ENCODE data around the gene KPNA2. TPM values are rescaled to one million over a fixed set of nuclear protein-coding genes. Genes with fewer than 3 reads are reported as not detected.
"Not testable (repeated sequence)": the region's sequence is repeated elsewhere in the genome, so short reads cannot be mapped to it uniquely, and the experiment has no call there.

The KPNA2 gene
- polyA plus RNA-seq, 6 donors from 2014 or later = 24.2 to 59.9 (median 30.2) TPM

DNA sequence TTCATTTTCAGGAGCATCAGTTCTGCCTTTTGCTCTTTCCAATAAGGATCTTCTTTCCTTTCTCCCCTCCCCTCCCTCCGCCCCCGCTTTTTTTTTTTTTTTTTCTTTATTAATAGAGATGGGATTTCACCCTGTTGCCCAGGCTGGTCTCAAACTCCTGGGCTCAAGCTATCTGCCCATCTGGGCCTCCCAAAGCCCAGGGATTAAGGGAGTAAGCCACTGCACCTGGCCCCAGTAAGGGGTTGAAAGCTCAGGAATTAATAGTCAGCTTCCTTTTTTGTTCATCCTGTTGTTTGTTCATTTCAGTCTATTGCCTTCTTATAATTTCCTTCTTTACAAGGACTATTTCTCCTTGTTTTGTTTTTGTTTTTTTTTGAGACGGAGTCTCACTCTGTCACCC lies 31.3 kb upstream of the KPNA2 start:
- Mint-ChIP-seq H3K4me1 (no peaks in the 10 kb centered on the region), H3K27ac (no peak overlapping the region), H3K27me3 (no peaks in the 10 kb centered on the region), H3K4me3 (peak overlapping the region in 1 of 8 donors; percentile 70), H3K9me3 (no peaks in the 10 kb centered on the region), H3K36me3 (no peaks in the 10 kb centered on the region)
- no peak for DNase-seq
- ATAC-seq (ENCODE audit: low read depth in 2 of 2) = no peak

DNA sequence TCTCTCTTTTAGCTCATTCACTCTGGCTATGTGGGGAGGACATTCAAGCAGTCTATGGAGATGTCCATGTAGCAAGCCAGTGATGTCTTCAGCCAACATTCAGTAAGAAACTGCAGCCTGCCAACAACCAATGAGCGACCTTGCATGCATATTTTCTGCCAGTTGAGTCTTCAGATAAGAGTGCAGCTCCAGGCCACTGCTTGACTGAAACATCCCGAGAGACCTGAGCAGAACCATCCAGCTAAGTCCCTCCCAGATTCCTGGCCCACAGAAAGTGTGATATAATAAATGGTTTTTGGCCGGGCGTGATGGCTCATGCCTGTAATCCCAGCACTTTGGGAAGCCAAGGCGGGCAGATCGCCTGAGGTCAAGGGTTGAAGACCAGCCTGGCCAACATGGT lies 28.7 kb upstream of the KPNA2 start:
- Mint-ChIP-seq H3K9me3 (no peaks in the 10 kb centered on the region), H3K4me1 (peaks cover 4 to 9% (median 8%) of the 10 kb centered on the region in 3 donors), H3K27ac (no peak overlapping the region), H3K36me3 (no peaks in the 10 kb centered on the region), H3K4me3 (no peak overlapping the region), H3K27me3 (peaks cover 0 to 5% (median 0%) of the 10 kb centered on the region in 3 donors)
- no peak for DNase-seq
- ATAC-seq (ENCODE audit: low read depth in 2 of 2) = no peak

DNA sequence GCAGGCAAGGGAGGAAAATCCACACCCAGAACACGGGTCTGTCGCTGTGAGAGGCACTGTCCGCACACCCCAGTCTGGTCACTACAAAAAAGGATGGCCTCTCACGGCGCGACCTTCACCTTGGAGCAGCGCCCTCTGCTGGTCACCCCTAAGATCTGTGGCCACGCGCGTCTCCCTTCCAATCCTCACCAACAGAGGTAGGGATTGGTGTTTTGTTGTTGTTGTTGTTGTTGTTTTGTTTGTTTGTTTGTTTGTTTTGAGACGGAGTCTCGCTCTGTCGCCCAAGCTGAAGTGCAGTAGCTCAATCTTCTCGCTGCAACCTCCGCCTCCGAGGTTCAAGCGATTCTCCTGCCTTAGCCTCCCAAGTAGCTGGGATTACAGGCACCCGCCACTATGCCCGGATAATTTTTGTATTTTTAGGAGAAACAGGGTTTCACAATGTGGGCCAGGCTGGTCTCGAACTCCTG lies 24.3 kb upstream of the KPNA2 start:
- peak; percentile 55 to 67 for ATAC-seq (ENCODE audit: low read depth in 2 of 2)
- Mint-ChIP-seq H3K4me1 (peaks cover 4 to 15% (median 8%) of the 10 kb centered on the region in 3 donors), H3K27ac (peak overlapping the region in 1 of 6 donors; percentile 47), H3K9me3 (no peaks in the 10 kb centered on the region), H3K36me3 (no peaks in the 10 kb centered on the region), H3K27me3 (peaks cover 0 to 6% (median 5%) of the 10 kb centered on the region in 3 donors), H3K4me3 (peak overlapping the region in 5 of 8 donors; percentile 42 to 74 (median 54))
- no peak for DNase-seq

DNA sequence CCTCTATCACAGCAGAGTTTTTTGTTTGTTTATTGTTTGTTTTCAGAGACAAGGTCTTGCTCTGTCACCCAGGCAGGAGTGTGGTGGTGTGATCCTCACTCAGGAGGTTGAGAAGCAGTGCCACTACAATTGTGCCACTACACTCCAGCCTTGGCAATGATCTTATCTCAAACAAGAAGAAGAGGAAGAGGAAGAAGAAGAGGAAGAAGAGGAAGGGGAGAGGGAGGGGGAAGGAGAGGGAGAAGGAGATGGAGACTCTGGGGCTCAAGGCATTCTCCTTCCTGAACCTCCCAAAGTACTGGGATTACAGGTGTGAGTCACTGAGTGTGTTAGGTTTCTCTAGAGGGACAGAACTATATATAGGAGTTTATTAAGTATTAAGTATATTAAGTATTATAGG lies 22.1 kb upstream of the KPNA2 start:
- H3K9me3 Mint-ChIP-seq = no peaks in the 10 kb centered on the region
- peaks cover 4 to 15% (median 8%) of the 10 kb centered on the region in 3 donors for H3K4me1 Mint-ChIP-seq
- peaks cover 0 to 6% (median 5%) of the 10 kb centered on the region in 3 donors for H3K27me3 Mint-ChIP-seq
- no peak overlapping the region for H3K4me3 Mint-ChIP-seq
- ATAC-seq (ENCODE audit: low read depth in 2 of 2) (no peak), DNase-seq (no peak)
- no peak overlapping the region for H3K27ac Mint-ChIP-seq
- H3K36me3 Mint-ChIP-seq = no peaks in the 10 kb centered on the region

DNA sequence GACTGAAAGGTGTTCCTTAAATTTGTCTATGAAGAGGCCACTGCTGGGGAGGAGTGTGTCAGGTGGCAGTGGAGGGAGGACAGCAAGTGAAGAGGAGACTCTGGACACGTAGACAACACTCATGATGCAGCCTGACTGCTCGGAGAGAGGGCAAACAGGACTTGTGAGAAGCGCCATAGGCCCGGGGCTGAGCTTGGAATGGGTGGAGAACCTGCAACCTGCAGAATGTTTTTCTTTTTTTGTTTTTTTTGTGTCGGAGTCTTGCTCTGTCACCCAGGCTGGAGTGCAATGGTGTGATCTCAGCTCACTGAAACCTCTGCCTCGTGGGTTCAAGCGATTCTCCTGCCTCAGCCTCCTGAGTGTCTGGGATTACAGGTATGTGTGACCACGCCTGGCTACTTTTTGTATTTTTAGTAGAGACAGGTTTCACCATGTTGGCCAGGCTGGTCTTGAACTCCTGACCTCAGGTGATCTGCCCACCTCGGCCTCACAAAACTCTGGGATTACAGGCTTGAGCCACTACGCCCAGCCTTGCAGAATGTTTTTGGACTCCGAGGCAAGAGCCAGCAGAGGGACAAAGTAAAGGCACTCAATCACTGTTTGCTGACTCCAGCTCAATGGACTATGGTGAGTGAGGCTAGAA lies 20.3 kb upstream of the KPNA2 start:
- no peaks in the 10 kb centered on the region for H3K36me3 Mint-ChIP-seq
- peaks cover 0 to 9% (median 6%) of the 10 kb centered on the region in 3 donors for H3K27me3 Mint-ChIP-seq
- peak overlapping the region in 2 of 6 donors; percentile 36 to 59 for H3K27ac Mint-ChIP-seq
- ATAC-seq (ENCODE audit: low read depth in 2 of 2) (no peak), DNase-seq (no peak)
- H3K4me3 Mint-ChIP-seq = peak overlapping the region in 1 of 8 donors; percentile 71
- H3K9me3 Mint-ChIP-seq = peaks cover 0 to 3% (median 0%) of the 10 kb centered on the region in 7 donors
- peaks cover 12 to 27% (median 15%) of the 10 kb centered on the region in 3 donors for H3K4me1 Mint-ChIP-seq

DNA sequence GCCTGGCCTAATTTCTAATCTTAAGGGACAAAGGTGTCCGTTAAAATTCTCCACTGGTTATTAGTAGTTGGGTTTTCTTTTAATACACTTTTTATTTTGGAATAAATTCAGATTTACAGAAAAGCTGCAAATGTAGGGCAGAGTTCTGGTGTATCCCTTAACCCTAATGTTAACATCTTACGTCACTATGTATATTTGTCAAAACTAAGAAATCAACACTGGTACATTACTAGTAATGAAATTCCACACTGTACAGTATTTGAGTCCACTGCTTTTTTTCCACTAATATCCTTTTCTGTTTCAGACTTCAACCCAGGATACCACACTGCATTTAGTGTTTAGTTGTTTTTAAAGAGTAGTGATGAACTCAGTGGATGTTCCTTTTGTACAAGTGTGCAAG lies 18.7 kb upstream of the KPNA2 start:
- Mint-ChIP-seq H3K36me3 (no peaks in the 10 kb centered on the region), H3K4me3 (peak overlapping the region in 2 of 8 donors; percentile 15 to 34), H3K9me3 (peaks cover 0 to 3% (median 0%) of the 10 kb centered on the region in 7 donors), H3K27ac (peak overlapping the region in 1 of 6 donors; percentile 19), H3K27me3 (peaks cover 0 to 6% (median 4%) of the 10 kb centered on the region in 3 donors), H3K4me1 (peaks cover 12 to 30% (median 14%) of the 10 kb centered on the region in 3 donors)
- ATAC-seq (ENCODE audit: low read depth in 2 of 2) (no peak), DNase-seq (no peak)

DNA sequence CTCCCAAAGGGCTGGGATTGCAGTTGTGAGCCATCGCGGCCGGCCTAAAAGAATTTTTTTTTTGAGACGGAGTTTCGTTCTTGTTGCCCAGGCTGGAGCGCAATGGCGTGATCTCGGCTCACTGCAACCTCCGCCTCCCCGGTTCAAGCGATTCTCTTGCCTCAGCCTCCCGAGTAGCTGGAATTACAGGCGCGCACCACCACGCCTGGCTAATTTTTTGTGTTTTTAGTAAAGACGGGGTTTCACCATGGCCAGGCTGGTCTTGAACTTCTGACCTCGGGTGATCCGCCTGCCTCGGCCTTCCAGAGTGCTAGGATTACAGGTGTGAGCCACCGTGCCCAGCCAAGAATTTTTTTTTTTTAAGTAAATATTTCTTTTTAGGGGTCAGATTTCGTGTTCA lies 17.0 kb upstream of the KPNA2 start:
- not testable (repeated sequence) for H3K9me3 Mint-ChIP-seq; ATAC-seq (ENCODE audit: low read depth in 2 of 2); DNase-seq; H3K36me3 Mint-ChIP-seq; H3K27me3 Mint-ChIP-seq
- Mint-ChIP-seq H3K27ac (peak overlapping the region in 1 of 6 donors; percentile 68), H3K4me3 (peak overlapping the region in 2 of 8 donors; percentile 3 to 20), H3K4me1 (peaks cover 12 to 27% (median 14%) of the 10 kb centered on the region in 3 donors)

DNA sequence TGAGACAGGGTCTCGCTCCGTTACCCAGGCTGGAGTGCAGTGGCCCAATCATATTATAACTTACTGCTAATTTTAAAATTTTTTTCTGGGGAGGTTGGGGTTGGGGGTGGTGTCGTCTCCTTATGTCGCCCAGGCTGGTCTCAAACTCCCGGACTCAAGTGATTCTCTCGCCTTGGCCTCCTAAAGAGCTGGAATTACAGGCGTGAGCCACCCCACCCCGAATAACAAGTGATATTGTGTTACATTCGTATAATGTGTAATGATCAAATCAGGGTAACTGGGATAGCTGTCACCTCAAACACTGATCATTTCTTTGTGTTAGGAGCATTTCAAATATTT lies 16.2 kb upstream of the KPNA2 start:
- H3K4me1 Mint-ChIP-seq = peaks cover 12 to 27% (median 14%) of the 10 kb centered on the region in 3 donors

DNA sequence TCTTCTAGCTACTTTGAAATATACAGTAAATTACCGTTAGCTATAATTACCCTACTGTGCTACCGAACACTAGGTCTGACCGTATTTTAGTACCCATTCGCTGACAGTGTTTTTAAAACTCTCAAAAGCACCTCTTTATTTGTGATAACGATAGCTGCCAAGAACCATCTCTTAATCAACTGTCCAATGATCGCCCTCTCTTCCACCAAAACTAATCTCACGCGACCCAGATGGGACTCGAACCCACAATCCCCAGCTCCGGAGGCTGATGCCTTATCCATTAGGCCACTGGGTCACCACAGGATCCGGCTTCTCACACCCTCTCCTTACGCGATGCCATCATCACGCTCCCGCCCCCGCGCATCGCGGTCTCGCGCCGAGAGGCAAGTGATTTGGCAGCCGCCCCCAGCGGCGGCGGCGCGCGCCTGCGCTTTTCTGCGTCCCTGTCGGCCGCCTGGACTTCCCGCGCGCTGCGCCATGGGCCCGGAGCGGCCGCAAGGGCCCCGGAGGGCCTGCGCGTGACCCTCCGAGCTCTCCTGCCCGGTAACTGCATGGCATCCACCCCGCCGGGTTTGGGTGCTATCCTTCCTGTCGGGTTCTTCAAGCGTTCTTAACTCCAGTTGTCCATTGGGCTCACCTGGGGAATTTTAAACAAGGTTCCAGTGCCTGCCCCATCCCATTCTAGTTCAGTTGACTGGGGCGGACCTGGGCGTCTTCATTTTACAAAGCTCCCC lies 15.7 kb upstream of the KPNA2 start:
- peaks cover 0 to 4% (median 3%) of the 10 kb centered on the region in 3 donors for H3K27me3 Mint-ChIP-seq
- peaks cover 12 to 27% (median 14%) of the 10 kb centered on the region in 3 donors for H3K4me1 Mint-ChIP-seq
- peak overlapping the region; percentile 78 to 95 (median 91) for H3K4me3 Mint-ChIP-seq
- no peaks in the 10 kb centered on the region for H3K36me3 Mint-ChIP-seq
- ATAC-seq (ENCODE audit: low read depth in 2 of 2) (peak; percentile 91 to 94), DNase-seq (peak; percentile 96)
- H3K27ac Mint-ChIP-seq = peak overlapping the region; percentile 87 to 100 (median 99)
- H3K9me3 Mint-ChIP-seq = peaks cover 0 to 3% (median 3%) of the 10 kb centered on the region in 7 donors

More for the DNA sequence above, 16.2 kb upstream of the KPNA2 start:
- Mint-ChIP-seq H3K27ac (peak overlapping the region in 4 of 6 donors; percentile 99 to 100 (median 99)), H3K4me3 (peak overlapping the region; percentile 78 to 95 (median 91)), H3K36me3 (no peaks in the 10 kb centered on the region), H3K27me3 (peaks cover 0 to 6% (median 4%) of the 10 kb centered on the region in 3 donors), H3K9me3 (peaks cover 0 to 3% (median 3%) of the 10 kb centered on the region in 7 donors)
- ATAC-seq (ENCODE audit: low read depth in 2 of 2) (no peak), DNase-seq (no peak)

DNA sequence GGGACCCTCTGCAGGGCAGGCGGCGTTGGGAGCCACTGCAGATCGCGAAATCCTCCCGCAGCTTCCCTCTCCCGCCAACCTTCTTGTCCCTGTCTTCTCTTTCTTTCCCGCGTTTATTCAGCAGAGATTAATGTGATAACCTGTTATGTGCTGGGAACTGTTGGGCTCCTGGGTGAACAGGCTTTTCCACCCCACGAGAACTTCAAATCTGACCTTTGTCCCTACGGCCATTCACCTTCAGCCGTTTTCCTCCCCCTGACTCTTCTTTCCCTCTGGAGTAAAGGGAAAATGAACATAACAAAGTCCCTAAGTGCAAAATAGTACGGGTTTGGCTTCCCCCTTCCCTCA lies 15.2 kb upstream of the KPNA2 start:
- Mint-ChIP-seq H3K4me3 (peak overlapping the region; percentile 78 to 95 (median 91)), H3K4me1 (peaks cover 12 to 27% (median 14%) of the 10 kb centered on the region in 3 donors), H3K36me3 (no peaks in the 10 kb centered on the region), H3K9me3 (peaks cover 0 to 3% (median 3%) of the 10 kb centered on the region in 7 donors), H3K27me3 (peaks cover 0 to 4% (median 0%) of the 10 kb centered on the region in 3 donors), H3K27ac (peak overlapping the region in 5 of 6 donors; percentile 94 to 100 (median 99))
- DNase-seq (no peak), ATAC-seq (ENCODE audit: low read depth in 2 of 2) (no peak)

DNA sequence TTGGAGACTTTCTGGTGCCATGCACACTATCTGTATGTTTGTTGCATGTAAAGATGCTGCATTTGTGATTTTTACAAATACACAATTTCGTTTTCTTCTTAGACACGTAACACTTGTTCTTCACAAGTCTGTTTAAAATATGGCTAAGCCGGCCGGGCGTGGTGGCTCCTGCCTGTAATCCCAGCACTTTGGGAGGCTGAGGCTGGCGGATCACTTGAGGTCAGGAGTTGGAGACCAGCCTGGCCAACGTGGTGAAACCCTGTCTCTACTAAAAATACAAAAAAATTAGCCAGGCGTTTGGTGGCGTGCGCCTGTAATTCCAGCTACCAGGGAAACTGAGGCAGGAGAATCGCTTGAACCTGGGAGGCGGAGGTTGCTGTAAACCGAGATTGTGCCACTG lies 14.7 kb upstream of the KPNA2 start:
- not testable (repeated sequence) for H3K9me3 Mint-ChIP-seq; H3K27me3 Mint-ChIP-seq; ATAC-seq (ENCODE audit: low read depth in 2 of 2); H3K36me3 Mint-ChIP-seq; DNase-seq
- H3K4me1 Mint-ChIP-seq = peaks cover 12 to 23% (median 14%) of the 10 kb centered on the region in 3 donors
- H3K4me3 Mint-ChIP-seq = peak overlapping the region; percentile 78 to 95 (median 91)
- H3K27ac Mint-ChIP-seq = peak overlapping the region; percentile 13 to 100 (median 99)

DNA sequence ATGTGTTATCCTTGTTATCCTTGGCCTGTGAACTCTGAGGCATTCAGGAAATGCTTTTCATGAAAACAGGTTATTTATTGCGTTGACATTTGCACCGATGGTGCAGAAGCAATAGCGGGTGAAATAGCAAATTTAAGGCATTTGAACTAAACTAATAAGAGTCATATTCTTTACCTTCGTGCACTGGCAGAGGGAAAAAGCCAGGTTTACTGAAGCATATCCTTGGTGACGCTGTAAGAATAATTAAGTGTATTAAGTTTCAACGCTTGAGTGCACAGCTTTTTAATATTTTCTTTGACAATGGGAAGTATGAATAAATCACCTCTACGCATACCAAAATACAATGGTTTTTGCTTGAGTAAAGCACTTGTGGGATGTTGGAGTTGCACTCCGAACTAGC lies 13.6 kb upstream of the KPNA2 start:
- no peak overlapping the region for H3K27ac Mint-ChIP-seq
- H3K27me3 Mint-ChIP-seq = peaks cover 0 to 4% (median 0%) of the 10 kb centered on the region in 3 donors
- no peaks in the 10 kb centered on the region for H3K36me3 Mint-ChIP-seq
- peaks cover 12 to 23% (median 14%) of the 10 kb centered on the region in 3 donors for H3K4me1 Mint-ChIP-seq
- no peak for ATAC-seq (ENCODE audit: low read depth in 2 of 2)
- H3K4me3 Mint-ChIP-seq = peak overlapping the region in 5 of 8 donors; percentile 43 to 77 (median 64)
- H3K9me3 Mint-ChIP-seq = peaks cover 0 to 3% (median 3%) of the 10 kb centered on the region in 7 donors
- DNase-seq = no peak

DNA sequence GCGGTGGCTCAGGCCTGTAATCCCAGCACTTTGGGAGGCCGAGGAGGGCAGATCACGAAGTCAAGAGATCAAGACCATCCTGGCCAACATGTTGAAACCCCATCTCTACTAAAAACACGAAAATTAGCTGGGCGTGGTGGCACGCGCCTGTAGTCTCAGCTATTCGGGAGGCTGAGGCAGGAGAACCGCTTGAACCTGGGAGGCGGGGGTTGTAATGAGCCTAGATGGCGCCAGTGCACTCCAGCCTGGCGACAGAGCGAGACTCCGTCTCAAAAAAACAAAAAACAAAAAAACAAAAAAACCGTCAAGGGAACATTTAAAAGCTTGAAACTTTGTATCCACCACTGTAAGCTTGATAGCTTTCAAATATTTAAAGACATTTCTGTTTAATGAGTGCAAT lies 13.0 kb upstream of the KPNA2 start:
- not testable (repeated sequence) for H3K36me3 Mint-ChIP-seq; DNase-seq; H3K27me3 Mint-ChIP-seq; ATAC-seq (ENCODE audit: low read depth in 2 of 2); H3K27ac Mint-ChIP-seq; H3K9me3 Mint-ChIP-seq; H3K4me3 Mint-ChIP-seq
- peaks cover 12 to 23% (median 14%) of the 10 kb centered on the region in 3 donors for H3K4me1 Mint-ChIP-seq

Data from naive B cell (primary cell).